Colonic mucosa (tissue), 2 donors: Measurements from ENCODE around the gene WDPCP. TPM values are rescaled to one million over a fixed set of nuclear protein-coding genes. Genes with fewer than 3 reads are reported as not detected.

ENCODE experiments used
- total RNA-seq, 2 donors: library from RNA; stranded (reverse); fragmentation: NEBNext Ultra II Directional in 1 of 2; extraction: Animal tissue kit (Norgen Biotek cat#: 25700) in 1 of 2; gene quantifications; one replicate each; pipeline ENCODE4 v1.2.1, GENCODE V29; 2021
- donor health status: DM: no; HTN: no; CAD: no.
- donor health status: DM: no; HTN: no; CAD: no.

The WDPCP gene
- total RNA-seq, 2 donors from 2014 or later: 3.4 to 4.5 TPM

Other genes with a start within 250 kb of the WDPCP start
- gene MDH1, start 486 bp upstream of the WDPCP start, total RNA-seq: 100 to 1,000 TPM; 187 to 229 TPM